Ishikawa (cell line): ENCODE results near the gene PITPNM2.

Experiments
- CEBPB ChIP-seq: IDR thresholded peaks from 2 replicates; pipeline ENCODE4 v1.6.1; 2012
- EGR1 ChIP-seq: IDR thresholded peaks from 2 replicates; pipeline ENCODE4 v1.6.1; 2012
- EP300 ChIP-seq: IDR thresholded peaks from 2 replicates; pipeline ENCODE4 v1.6.1; 2012; ENCODE audit warnings: borderline replicate concordance
- RAD21 ChIP-seq: IDR thresholded peaks from 2 replicates; pipeline ENCODE4 v1.6.1; 2012; ENCODE audit warnings: low read depth
- TAF1 ChIP-seq: IDR thresholded peaks from 2 replicates; pipeline ENCODE4 v1.6.1; 2012; ENCODE audit warnings: low read depth, mild to moderate bottlenecking
- YY1 ChIP-seq: IDR thresholded peaks from 2 replicates; pipeline ENCODE4 v1.6.1; 2012; ENCODE audit warnings: low read depth
- ZBTB7A ChIP-seq: IDR thresholded peaks from 2 replicates; pipeline ENCODE4 v1.6.1; 2012; ENCODE audit warnings: low read depth
- TF ChIP-seq, protein P1 (sequence below): IDR thresholded peaks from 2 replicates; pipeline ENCODE4 v1.6.1; 2012; ENCODE audit warnings: low read depth, mild to moderate bottlenecking
- TF ChIP-seq, protein P2 (sequence below): IDR thresholded peaks from 2 replicates; pipeline ENCODE4 v1.6.1; 2012

DNA sequence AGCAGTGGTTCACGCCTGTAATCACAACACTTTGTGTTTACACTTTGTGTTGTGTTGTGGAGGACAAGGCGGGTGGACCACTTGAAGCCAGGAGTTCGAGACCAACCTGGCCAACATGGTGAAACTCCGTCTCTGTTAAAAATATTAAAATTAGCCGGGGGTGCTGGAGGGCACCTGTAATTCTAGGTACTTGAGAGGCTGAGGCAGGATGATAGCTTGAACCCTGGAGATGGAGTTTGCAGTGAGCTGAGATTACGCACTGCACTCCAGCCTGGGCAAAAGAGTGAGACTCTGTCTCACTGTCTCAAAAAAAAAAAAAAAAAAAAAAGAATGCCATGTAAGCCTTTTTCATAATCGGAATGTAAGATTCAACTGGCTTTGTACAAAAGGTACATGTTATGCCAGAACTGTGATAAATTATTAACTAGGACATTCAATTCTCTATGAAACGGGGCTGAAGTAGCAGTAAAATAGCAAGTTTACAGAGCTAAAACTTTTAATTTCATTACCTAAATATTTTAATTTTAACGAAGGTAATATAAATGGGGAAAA, 13.9 kb upstream of the PITPNM2 start:
- no peak for TF ChIP-seq CEBPB
- TF ChIP-seq TAF1, result no peak
- no peak for TF ChIP-seq RAD21
- TF ChIP-seq, protein P1, sequence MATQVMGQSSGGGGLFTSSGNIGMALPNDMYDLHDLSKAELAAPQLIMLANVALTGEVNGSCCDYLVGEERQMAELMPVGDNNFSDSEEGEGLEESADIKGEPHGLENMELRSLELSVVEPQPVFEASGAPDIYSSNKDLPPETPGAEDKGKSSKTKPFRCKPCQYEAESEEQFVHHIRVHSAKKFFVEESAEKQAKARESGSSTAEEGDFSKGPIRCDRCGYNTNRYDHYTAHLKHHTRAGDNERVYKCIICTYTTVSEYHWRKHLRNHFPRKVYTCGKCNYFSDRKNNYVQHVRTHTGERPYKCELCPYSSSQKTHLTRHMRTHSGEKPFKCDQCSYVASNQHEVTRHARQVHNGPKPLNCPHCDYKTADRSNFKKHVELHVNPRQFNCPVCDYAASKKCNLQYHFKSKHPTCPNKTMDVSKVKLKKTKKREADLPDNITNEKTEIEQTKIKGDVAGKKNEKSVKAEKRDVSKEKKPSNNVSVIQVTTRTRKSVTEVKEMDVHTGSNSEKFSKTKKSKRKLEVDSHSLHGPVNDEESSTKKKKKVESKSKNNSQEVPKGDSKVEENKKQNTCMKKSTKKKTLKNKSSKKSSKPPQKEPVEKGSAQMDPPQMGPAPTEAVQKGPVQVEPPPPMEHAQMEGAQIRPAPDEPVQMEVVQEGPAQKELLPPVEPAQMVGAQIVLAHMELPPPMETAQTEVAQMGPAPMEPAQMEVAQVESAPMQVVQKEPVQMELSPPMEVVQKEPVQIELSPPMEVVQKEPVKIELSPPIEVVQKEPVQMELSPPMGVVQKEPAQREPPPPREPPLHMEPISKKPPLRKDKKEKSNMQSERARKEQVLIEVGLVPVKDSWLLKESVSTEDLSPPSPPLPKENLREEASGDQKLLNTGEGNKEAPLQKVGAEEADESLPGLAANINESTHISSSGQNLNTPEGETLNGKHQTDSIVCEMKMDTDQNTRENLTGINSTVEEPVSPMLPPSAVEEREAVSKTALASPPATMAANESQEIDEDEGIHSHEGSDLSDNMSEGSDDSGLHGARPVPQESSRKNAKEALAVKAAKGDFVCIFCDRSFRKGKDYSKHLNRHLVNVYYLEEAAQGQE, result no peak
- no peak for TF ChIP-seq YY1
- no peak for TF ChIP-seq EGR1
- TF ChIP-seq ZBTB7A, result no peak
- TF ChIP-seq EP300, result no peak
- TF ChIP-seq, protein P2, sequence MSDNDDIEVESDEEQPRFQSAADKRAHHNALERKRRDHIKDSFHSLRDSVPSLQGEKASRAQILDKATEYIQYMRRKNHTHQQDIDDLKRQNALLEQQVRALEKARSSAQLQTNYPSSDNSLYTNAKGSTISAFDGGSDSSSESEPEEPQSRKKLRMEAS, result no peak
